SU-DHL-6 (cell line): Measurements from ENCODE around the gene CNTFR.

ENCODE experiments used
- EZH2phosphoT487 ChIP-seq: fragments of 200-600 bp; sonication (generic), shearing (Covaris generic); conservative IDR thresholded peaks from 2 replicates; pipeline ENCODE4 v1.6.1; 2018; ENCODE audit warnings: mild to moderate bottlenecking, antibody characterized with exemption, low read length, moderate library complexity, mixed read lengths
- TF ChIP-seq, protein P1 (sequence below): fragments of 200-600 bp; sonication (generic); IDR thresholded peaks from one replicate; pipeline ENCODE4 v1.5.1; 2017; ENCODE audit warnings: antibody characterized with exemption, mild to moderate bottlenecking, low read length, moderate library complexity; ENCODE audit not compliant: insufficient read depth, poor library complexity, severe bottlenecking

DNA sequence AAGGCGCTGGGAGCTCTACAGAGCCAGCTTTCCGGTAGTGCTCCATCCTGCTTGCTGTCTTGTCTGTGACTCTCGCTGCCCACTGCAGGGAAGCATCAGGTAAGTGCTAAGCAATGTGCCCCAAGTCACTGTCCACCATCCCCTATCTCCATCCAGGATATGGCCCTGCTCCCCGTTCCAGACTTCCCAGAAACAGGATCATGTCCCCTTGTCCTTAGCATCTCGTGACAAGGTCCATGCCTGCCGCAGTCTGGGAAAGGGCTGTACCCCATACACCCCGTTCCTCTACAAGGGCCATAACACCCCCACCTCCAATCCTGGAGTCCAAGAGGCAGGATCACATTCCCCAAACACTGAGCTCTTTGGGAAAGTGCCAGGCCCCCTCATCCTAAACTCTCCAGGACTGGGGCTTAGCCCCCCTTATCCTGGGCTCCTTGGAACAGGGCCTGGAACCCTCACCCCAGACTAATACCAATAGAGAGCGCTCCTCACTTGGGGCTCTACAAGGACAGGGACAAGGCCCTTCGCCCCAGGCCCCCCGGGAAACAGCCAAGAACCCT, 21.8 kb upstream of the CNTFR start:
- TF ChIP-seq, protein P1, sequence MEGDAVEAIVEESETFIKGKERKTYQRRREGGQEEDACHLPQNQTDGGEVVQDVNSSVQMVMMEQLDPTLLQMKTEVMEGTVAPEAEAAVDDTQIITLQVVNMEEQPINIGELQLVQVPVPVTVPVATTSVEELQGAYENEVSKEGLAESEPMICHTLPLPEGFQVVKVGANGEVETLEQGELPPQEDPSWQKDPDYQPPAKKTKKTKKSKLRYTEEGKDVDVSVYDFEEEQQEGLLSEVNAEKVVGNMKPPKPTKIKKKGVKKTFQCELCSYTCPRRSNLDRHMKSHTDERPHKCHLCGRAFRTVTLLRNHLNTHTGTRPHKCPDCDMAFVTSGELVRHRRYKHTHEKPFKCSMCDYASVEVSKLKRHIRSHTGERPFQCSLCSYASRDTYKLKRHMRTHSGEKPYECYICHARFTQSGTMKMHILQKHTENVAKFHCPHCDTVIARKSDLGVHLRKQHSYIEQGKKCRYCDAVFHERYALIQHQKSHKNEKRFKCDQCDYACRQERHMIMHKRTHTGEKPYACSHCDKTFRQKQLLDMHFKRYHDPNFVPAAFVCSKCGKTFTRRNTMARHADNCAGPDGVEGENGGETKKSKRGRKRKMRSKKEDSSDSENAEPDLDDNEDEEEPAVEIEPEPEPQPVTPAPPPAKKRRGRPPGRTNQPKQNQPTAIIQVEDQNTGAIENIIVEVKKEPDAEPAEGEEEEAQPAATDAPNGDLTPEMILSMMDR, result no peak
- no peak for TF ChIP-seq EZH2phosphoT487
